ENCODE data around the gene DCTD.

DNA sequence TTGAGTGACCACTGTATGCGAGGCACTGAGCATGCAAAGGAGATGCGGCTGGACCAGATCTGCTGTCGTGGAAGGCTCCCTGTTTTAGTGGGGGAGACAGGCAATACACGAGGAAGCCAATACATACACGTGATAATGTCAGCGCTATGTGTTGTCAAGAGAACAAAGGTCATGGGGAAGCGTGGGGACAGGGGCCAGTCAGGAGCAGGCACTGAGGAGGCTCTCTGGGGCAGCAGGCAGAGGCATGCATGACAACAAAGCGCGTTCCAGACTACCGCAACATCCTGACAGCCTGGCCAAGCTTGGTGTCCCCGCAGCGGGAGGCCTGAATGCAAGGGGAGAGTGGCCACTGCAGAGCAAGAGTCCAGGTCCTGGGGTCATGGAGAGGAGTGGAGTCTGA is 61.9 kb downstream of the DCTD start:
- TF ChIP-seq CTCF (IDR thresholded peaks at IDR 0.05) (no peak), POLR2AphosphoS5 (IDR thresholded peaks at IDR 0.05) (no peak)

Measured in gastroesophageal sphincter (tissue), 3 donors.